Activated naive CD8-positive, alpha-beta T cell (primary cell): ENCODE measurements around the gene NAV2.
"Not testable (repeated sequence)": the region's sequence is repeated elsewhere in the genome, so short reads cannot be mapped to it uniquely, and the experiment has no call there.

Experiments used
- H3K27ac Mint-ChIP-seq: one replicate; pipeline ENCODE4 v1.8.0; 2021; ENCODE audit warnings: mixed read lengths
- H3K27me3 Mint-ChIP-seq: one replicate; pipeline ENCODE4 v1.8.0; 2021; ENCODE audit warnings: mixed read lengths
- H3K36me3 Mint-ChIP-seq: one replicate; pipeline ENCODE4 v1.8.0; 2021; ENCODE audit warnings: mixed read lengths
- H3K4me1 Mint-ChIP-seq: one replicate; pipeline ENCODE4 v1.8.0; 2021; ENCODE audit warnings: low read depth, mixed read lengths
- H3K4me3 Mint-ChIP-seq: one replicate; pipeline ENCODE4 v1.8.0; 2021; ENCODE audit warnings: mild to moderate bottlenecking, mixed read lengths
- H3K9me3 Mint-ChIP-seq: one replicate; pipeline ENCODE4 v1.8.0; 2021; ENCODE audit warnings: low read depth, mixed read lengths

Gene NAV2

DNA sequence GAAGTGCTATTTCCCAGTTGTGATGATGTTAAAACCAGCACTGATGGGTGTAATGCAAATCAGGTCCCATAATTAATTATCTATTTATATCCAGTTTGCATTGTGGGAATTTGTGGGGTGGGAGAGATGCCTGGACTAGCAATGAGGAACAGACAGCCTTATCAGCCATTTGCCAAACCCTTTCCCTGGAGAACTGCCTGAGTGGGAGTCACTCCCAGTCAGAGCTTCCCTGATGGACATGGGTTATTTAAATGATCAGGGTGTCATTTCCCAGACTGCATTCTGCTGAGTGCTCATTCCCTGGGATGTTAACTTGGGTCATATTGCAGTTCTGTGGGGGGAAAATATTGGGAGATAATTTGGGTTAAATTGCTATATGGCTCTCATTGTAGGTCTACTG is 168.5 kb downstream of the NAV2 start:
- H3K9me3 Mint-ChIP-seq: no peaks in the 10 kb centered on the region
- no peaks in the 10 kb centered on the region for H3K4me1 Mint-ChIP-seq
- no peak overlapping the region for H3K4me3 Mint-ChIP-seq
- peaks cover 1% of the 10 kb centered on the region for H3K27me3 Mint-ChIP-seq
- H3K27ac Mint-ChIP-seq: no peak overlapping the region
- H3K36me3 Mint-ChIP-seq: no peaks in the 10 kb centered on the region

DNA sequence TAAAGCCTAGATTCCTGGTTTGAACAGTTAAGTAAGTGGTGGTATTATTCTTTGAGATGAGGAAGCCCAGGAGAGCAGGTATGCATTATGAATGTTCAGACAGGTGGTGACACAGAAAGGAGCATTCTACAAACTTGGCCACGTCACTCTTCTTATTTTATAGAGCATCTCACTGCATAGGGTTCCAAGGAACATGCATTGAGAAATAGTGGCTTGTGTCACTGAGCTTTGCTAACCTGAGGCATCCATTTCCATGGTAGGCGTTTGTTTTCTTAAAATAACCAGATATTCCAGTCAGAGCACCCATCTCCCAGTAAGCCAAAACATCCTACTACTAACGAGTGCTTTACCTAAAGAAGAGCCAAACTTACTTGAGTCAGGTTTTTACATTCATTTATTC is 169.7 kb downstream of the NAV2 start:
- Mint-ChIP-seq H3K27me3 (peaks cover 1% of the 10 kb centered on the region), H3K9me3 (no peaks in the 10 kb centered on the region), H3K4me1 (no peaks in the 10 kb centered on the region), H3K4me3 (no peak overlapping the region), H3K27ac (no peak overlapping the region), H3K36me3 (no peaks in the 10 kb centered on the region)

DNA sequence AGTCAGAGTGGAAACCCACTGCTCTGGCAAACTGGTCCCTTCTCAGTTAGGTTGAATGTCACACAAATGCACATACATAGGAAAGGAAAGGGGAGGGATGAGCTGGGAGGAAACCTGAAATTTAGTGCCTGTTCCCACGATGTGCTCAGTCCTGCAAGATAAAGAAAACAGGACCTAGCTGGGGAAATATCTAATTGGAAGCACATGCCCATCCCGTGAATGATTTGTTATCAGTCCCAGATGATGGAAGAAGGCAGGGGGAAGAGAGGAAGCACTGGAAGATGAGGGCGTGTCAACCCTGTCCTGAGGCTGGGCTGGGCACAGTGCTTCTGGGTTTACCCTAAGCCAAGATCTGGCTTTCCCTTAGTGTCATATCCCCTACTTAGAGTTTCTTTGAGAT is 173.9 kb downstream of the NAV2 start:
- Mint-ChIP-seq H3K36me3 (no peaks in the 10 kb centered on the region), H3K4me3 (no peak overlapping the region), H3K27ac (no peak overlapping the region), H3K9me3 (no peaks in the 10 kb centered on the region), H3K4me1 (no peaks in the 10 kb centered on the region), H3K27me3 (no peaks in the 10 kb centered on the region)

DNA sequence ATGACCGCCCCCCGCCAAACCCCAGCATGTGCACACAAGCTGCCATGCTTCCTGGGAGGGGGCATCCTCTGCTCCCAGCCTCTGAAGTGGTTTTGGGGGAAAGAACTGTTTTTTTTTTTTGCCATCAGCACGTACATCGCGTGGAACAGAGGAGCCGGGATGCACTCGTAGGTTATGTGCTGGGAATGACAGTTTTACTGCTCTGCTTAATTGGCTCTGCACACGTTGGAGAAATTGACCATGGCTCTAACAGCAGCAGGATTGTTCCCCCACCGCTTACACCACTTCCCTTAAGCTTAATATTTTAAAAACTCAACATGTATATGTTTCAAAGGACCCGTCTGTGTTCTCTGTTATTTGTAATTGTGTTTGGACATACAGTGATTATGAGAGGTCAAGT is 175.2 kb downstream of the NAV2 start:
- H3K4me3 Mint-ChIP-seq: no peak overlapping the region
- no peak overlapping the region for H3K27ac Mint-ChIP-seq
- no peaks in the 10 kb centered on the region for H3K27me3 Mint-ChIP-seq
- no peaks in the 10 kb centered on the region for H3K4me1 Mint-ChIP-seq
- H3K36me3 Mint-ChIP-seq: no peaks in the 10 kb centered on the region
- H3K9me3 Mint-ChIP-seq: no peaks in the 10 kb centered on the region

DNA sequence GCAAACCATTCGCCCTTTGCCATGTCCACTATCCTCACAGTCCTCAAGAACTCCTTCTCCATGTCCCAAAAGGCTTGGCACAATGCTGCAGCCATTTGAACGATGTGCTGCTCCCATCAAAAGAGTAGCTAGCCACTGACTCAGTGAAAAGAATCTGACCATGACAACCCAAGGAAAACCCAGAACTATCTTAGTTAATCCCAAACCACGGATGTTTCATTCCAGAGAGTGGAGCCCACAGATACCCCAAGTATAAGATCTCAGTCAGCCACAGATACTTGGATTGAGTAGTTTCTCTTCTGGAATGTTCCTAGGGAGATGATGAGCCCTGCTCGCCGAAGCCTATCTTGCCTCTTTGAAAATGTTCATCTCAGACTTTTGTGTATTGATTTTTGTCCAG is 176.9 kb downstream of the NAV2 start:
- Mint-ChIP-seq H3K4me3 (no peak overlapping the region), H3K9me3 (no peaks in the 10 kb centered on the region), H3K36me3 (no peaks in the 10 kb centered on the region), H3K27me3 (no peaks in the 10 kb centered on the region), H3K4me1 (no peaks in the 10 kb centered on the region), H3K27ac (no peak overlapping the region)

DNA sequence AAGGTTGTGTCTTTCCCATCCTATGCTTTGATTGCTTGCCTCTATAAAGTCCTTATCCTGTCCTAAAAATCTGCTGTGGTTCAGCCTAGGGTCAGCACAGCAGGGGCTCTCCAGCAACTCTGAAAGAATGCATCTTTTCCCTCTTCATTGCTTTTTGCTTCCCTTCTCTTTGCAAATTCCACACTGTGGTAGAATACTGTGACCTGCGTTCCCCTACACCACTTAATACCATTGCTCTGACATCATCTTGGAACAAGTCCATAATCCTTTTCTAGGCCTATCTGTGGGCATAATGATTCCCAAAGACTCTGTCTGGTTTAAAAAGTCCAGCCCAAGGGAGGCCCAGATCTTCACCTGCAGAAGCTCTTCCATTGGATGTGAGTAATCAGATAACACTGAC is 177.7 kb downstream of the NAV2 start:
- H3K27me3 Mint-ChIP-seq: no peaks in the 10 kb centered on the region
- no peak overlapping the region for H3K27ac Mint-ChIP-seq
- no peaks in the 10 kb centered on the region for H3K9me3 Mint-ChIP-seq
- no peaks in the 10 kb centered on the region for H3K36me3 Mint-ChIP-seq
- H3K4me1 Mint-ChIP-seq: no peaks in the 10 kb centered on the region
- H3K4me3 Mint-ChIP-seq: no peak overlapping the region

DNA sequence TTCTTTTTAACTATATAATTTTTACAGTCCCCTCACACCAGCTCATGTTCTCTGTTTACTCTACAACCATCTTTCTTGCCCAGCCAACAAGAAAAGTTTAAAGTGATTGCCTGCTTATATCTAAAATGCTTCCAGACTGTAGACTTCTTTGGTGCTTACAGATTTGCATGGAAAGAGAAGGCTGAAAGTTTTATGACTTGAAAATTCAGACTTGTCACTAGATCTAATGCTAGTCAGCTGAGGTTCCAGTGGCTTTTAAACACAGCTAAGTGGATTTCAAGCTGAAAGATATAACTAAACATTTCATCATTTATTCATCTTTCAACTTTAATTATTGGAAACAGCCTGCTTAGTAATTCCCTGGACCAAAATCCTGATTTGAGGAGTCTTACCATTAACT is 178.4 kb downstream of the NAV2 start:
- Mint-ChIP-seq H3K27me3 (no peaks in the 10 kb centered on the region), H3K4me1 (no peaks in the 10 kb centered on the region), H3K27ac (no peak overlapping the region), H3K36me3 (no peaks in the 10 kb centered on the region), H3K9me3 (no peaks in the 10 kb centered on the region), H3K4me3 (no peak overlapping the region)

DNA sequence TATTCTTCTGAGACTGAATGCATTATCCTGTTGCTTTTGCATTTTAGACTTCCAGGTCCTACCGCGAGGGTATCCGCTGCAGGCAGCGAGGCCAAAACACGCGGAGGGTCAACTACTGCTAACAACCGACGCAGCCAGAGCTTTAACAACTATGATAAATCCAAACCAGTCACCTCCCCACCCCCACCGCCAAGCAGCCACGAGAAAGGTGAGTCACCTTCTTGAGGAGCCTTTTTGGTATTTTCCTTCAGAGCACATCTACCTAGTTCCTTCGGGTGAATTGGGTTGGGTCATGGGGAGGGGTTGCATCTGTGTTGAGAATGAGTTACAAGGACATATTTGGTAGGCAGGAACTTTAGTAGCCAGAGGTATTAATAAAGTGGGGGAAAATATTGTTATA is 179.8 kb downstream of the NAV2 start:
- Mint-ChIP-seq H3K4me3 (no peak overlapping the region), H3K4me1 (no peaks in the 10 kb centered on the region), H3K9me3 (no peaks in the 10 kb centered on the region), H3K36me3 (no peaks in the 10 kb centered on the region), H3K27ac (no peak overlapping the region), H3K27me3 (no peaks in the 10 kb centered on the region)

DNA sequence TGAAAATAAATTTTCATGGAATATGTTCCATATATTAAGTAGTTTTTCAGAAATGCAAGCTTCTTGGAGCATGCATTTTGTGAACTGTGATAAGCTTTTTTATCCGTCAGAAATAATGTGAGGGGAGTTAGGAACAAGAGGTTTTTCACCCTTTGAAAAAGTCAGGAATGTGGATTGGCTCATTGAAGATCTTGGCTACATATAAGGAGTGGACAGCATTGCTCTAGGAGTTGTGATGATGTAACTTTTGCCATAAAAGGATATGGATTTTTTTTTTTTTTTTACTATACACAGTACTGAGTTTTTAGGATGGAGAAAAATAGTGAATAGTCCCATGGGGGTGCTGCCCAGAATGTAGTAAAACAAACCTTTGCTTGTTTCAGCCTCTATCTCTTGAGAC is 180.2 kb downstream of the NAV2 start:
- Mint-ChIP-seq H3K4me1 (no peaks in the 10 kb centered on the region), H3K27me3 (no peaks in the 10 kb centered on the region), H3K36me3 (no peaks in the 10 kb centered on the region), H3K27ac (no peak overlapping the region), H3K4me3 (no peak overlapping the region), H3K9me3 (no peaks in the 10 kb centered on the region)

DNA sequence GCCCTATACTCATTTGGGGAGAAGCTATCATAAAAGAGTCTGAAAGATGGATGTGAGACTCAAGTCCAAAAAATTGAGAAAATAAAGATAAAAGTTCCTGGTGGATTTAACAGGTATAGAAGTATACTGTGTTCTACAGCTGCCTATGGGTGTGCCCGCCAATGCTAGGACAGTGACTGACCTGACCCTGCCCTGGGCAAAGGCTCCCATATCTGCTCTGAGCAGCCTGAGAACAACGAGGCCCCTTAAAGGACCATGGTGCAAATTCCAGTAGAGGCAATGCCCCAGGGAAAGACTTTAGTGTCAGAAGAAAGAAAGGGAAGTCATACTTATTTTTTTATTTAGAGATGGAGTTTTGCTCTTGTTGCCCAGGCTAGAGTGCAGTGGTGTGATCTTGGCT is 181.8 kb downstream of the NAV2 start:
- H3K4me1 Mint-ChIP-seq: no peaks in the 10 kb centered on the region
- H3K27ac Mint-ChIP-seq: no peak overlapping the region
- H3K27me3 Mint-ChIP-seq: no peaks in the 10 kb centered on the region
- H3K4me3 Mint-ChIP-seq: no peak overlapping the region
- H3K9me3 Mint-ChIP-seq: no peaks in the 10 kb centered on the region
- H3K36me3 Mint-ChIP-seq: no peaks in the 10 kb centered on the region

DNA sequence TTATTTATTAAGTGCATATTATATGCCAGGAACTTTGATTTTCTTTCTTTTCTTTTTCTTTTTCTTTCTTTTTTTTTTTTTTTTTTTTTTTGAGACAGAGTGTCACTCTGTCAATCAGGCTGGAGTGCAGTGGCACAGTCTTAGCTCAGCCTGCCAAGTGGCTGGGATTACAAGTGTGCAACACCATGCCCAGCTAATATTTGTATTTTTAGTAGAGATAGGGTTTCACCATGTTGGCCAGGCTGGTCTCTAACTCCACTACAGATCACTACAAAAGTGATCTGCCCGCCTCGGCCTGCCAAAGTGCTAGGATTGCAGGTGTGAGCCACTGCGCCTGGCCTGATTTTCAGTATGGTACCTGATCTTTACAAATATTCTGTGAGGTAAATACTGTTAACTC is 182.4 kb downstream of the NAV2 start:
- H3K36me3 Mint-ChIP-seq, H3K27me3 Mint-ChIP-seq, H3K4me3 Mint-ChIP-seq, H3K9me3 Mint-ChIP-seq, H3K4me1 Mint-ChIP-seq, H3K27ac Mint-ChIP-seq: not testable (repeated sequence)

DNA sequence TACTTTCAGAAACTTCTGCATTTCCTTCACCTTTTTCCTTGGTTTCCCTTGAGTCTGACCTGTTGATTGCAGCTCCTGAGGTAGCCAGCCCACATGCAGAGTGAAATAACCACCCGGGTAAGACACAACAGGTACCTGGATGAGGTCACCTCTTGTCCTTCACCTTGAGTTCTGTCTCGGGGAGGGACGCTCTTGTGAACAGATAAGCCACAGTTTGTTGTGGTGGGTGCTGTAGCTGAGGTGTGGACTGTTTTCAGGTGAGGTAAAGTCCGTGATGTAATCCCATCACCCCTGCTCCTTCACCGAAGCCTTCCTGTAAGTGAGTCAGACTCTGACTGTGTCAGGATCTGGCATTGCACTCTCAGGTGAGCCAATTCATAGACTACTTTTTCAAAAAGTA is 183.1 kb downstream of the NAV2 start:
- Mint-ChIP-seq H3K36me3 (no peaks in the 10 kb centered on the region), H3K9me3 (no peaks in the 10 kb centered on the region), H3K27ac (no peak overlapping the region), H3K4me1 (no peaks in the 10 kb centered on the region), H3K27me3 (peaks cover 2% of the 10 kb centered on the region), H3K4me3 (no peak overlapping the region)

DNA sequence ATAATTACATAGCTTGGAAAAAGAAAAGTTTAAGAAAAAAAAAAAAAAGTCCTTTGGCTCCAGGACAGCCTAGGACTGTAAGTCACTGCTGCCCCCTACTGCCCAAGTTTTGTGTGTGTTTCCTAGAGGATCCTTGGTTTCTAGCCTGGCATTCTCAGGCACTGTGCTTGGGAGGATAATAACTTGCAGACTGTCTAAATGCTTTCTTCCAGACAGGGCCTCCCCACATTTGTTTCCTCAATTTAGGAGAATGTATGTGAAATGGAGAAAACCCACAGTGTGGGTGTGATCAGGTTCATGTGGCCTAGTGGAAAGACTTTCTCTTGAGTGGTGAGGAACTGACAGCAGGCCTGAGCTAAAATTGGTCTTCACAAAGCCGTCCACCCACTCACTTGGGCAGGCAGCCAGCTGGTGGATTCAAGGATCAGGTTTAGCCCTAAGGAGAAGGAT is 191.0 kb downstream of the NAV2 start:
- H3K27ac Mint-ChIP-seq: no peak overlapping the region

DNA sequence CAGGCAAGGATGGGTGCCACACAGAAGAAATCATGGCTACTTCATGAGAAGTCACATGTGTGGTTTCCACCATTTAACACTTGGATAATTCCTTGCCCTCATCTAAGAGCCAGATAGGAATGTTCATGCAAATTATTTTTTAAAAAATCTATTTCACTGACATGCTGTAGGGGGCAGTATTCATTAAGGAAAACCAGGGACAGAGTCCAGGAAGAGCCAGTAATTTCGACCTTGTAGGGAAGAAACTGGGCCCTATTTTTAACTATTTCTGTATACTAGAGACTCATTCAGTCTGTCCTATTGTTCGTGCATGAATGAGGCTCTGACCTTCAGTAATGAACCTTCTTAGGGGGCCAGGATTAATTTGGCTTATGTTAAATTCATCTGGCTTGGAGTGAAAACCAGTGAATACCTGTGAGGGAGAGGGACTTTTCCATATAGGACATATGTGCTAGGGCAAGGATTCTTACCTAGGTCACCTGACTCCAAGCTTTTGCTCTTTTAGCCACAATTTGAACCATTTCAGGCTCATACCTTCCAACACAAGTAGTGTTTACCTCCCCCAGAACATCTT is 192.7 kb downstream of the NAV2 start:
- Mint-ChIP-seq H3K4me1 (no peaks in the 10 kb centered on the region), H3K27ac (no peak overlapping the region), H3K4me3 (no peak overlapping the region), H3K36me3 (no peaks in the 10 kb centered on the region), H3K9me3 (no peaks in the 10 kb centered on the region), H3K27me3 (peaks cover 2% of the 10 kb centered on the region)

More for the DNA sequence above, 191.0 kb downstream of the NAV2 start:
- Mint-ChIP-seq H3K36me3 (no peaks in the 10 kb centered on the region), H3K4me1 (no peaks in the 10 kb centered on the region), H3K27me3 (peaks cover 2% of the 10 kb centered on the region), H3K4me3 (no peak overlapping the region), H3K9me3 (no peaks in the 10 kb centered on the region)

DNA sequence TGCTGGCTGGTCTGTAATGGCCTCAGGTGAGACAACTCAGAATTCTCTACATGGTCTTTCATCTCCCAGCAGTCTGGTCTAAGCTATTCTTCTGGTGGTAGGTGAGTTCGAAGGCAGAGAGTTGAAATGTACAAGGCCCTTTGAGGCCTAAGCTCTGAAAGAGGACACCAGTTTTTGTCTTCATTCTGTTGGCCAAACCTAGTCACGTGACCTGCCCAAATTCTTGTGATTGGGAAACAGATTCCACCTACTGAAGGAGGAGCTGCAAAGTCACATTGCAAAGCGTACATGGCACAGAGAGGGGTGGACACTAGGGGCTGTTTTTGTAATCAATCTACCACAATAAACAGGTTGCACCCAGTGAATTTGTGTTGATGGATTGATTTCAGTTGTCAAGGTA is 193.5 kb downstream of the NAV2 start:
- no peaks in the 10 kb centered on the region for H3K9me3 Mint-ChIP-seq
- no peak overlapping the region for H3K27ac Mint-ChIP-seq
- no peaks in the 10 kb centered on the region for H3K36me3 Mint-ChIP-seq
- H3K4me3 Mint-ChIP-seq: no peak overlapping the region
- peaks cover 2% of the 10 kb centered on the region for H3K27me3 Mint-ChIP-seq
- H3K4me1 Mint-ChIP-seq: no peaks in the 10 kb centered on the region

DNA sequence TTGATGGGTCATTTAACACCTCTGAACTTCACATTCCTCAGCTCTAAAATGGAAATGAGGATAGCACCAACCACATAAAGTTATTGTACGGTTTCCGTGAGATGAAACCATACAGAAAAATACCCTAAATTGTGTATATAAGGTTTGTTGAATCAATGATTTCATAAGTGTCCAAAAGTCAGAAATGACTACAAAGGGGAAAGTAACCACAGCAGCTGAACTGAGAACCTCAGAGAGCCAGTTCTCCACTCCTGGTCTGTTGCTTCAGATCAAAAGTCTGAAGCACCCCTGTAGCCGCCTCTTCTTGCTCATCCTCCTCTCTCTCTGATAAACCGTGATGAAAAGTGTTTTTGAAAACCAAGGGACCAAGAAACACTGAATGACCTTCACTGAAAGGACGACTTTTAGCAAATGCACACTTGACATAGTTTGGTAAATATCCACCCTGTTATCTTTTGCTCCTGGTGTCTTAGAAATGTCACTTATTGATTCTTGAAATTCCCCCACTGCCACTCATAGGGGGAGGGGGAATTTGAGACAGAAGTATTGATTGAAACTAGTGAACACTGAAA is 194.5 kb downstream of the NAV2 start:
- Mint-ChIP-seq H3K4me3 (no peak overlapping the region), H3K9me3 (no peaks in the 10 kb centered on the region), H3K27ac (no peak overlapping the region), H3K36me3 (no peaks in the 10 kb centered on the region), H3K27me3 (peaks cover 2% of the 10 kb centered on the region), H3K4me1 (no peaks in the 10 kb centered on the region)
